Upper lobe of right lung (tissue), 1 donor: ENCODE results near the gene EHD2. TPM values are rescaled to one million over a fixed set of nuclear protein-coding genes. Genes with fewer than 3 reads are reported as not detected.
"Not testable (repeated sequence)": the region's sequence is repeated elsewhere in the genome, so short reads cannot be mapped to it uniquely, and the experiment has no call there.

Experiments
- ATAC-seq: fragments of 200-7000 bp; cut with Tn5 transposase; one replicate; pipeline ENCODE4 v1.9.1; 2020; ENCODE audit warnings: mild to moderate bottlenecking, moderate library complexity
- DNase-seq: peaks from one replicate; pipeline ENCODE4 v3.0.0-alpha.2; 2020
- H3K27ac ChIP-seq: fragments of 200-600 bp; one replicate; pipeline ENCODE4 v1.8.0; 2022
- H3K27me3 ChIP-seq: fragments of 200-600 bp; one replicate; pipeline ENCODE4 v1.8.0; 2022; ENCODE audit warnings: mild to moderate bottlenecking
- H3K36me3 ChIP-seq: fragments of 200-600 bp; one replicate; pipeline ENCODE4 v1.8.0; 2022
- H3K4me1 ChIP-seq: fragments of 200-600 bp; one replicate; pipeline ENCODE4 v1.8.0; 2022
- H3K4me3 ChIP-seq: fragments of 200-600 bp; one replicate; pipeline ENCODE4 v1.8.0; 2022; ENCODE audit warnings: mild to moderate bottlenecking
- H3K9me3 ChIP-seq: fragments of 200-600 bp; one replicate; pipeline ENCODE4 v1.8.0; 2022
- intact Hi-C: fragments of 100-400 bp; cut with DNase I; formaldehyde crosslinking; loops from one replicate; pipeline ENCODE4 v1.11.0; 2022
- total RNA-seq: library from RNA; stranded (reverse); fragmentation: NEBNext Ultra II Directional; extraction: Animal tissue kit (Norgen Biotek cat#: 25700); gene quantifications from one replicate; pipeline ENCODE4 v1.2.1, GENCODE V29; 2021
- TF ChIP-seq, protein P1 (sequence below): fragments of 200-600 bp; IDR thresholded peaks from one replicate; pipeline ENCODE4 v1.8.0; 2022; ENCODE audit warnings: antibody characterized with exemption
- donor health status: DM: no; HTN: yes; CAD: no; lungs with severe emphysema.

EHD2 gene
- total RNA-seq, 1 donor from 2014 or later: 210 TPM

GRCh38 chr19:47719047-47719859 is 6.0 kb downstream of the EHD2 start:
- Histone ChIP-seq H3K4me1 (peaks cover 42% of the 10 kb centered on the region), H3K27ac (peak overlapping the region; percentile 81), H3K27me3 (no peaks in the 10 kb centered on the region), H3K4me3 (peak overlapping the region; percentile 26), H3K36me3 (peaks cover 18% of the 10 kb centered on the region), H3K9me3 (no peaks in the 10 kb centered on the region)
- intact Hi-C loops: no loop called here
- TF ChIP-seq, protein P1, sequence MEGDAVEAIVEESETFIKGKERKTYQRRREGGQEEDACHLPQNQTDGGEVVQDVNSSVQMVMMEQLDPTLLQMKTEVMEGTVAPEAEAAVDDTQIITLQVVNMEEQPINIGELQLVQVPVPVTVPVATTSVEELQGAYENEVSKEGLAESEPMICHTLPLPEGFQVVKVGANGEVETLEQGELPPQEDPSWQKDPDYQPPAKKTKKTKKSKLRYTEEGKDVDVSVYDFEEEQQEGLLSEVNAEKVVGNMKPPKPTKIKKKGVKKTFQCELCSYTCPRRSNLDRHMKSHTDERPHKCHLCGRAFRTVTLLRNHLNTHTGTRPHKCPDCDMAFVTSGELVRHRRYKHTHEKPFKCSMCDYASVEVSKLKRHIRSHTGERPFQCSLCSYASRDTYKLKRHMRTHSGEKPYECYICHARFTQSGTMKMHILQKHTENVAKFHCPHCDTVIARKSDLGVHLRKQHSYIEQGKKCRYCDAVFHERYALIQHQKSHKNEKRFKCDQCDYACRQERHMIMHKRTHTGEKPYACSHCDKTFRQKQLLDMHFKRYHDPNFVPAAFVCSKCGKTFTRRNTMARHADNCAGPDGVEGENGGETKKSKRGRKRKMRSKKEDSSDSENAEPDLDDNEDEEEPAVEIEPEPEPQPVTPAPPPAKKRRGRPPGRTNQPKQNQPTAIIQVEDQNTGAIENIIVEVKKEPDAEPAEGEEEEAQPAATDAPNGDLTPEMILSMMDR: no peak
- peak; percentile 80 for DNase-seq
- peak; percentile 73 for ATAC-seq

DNA sequence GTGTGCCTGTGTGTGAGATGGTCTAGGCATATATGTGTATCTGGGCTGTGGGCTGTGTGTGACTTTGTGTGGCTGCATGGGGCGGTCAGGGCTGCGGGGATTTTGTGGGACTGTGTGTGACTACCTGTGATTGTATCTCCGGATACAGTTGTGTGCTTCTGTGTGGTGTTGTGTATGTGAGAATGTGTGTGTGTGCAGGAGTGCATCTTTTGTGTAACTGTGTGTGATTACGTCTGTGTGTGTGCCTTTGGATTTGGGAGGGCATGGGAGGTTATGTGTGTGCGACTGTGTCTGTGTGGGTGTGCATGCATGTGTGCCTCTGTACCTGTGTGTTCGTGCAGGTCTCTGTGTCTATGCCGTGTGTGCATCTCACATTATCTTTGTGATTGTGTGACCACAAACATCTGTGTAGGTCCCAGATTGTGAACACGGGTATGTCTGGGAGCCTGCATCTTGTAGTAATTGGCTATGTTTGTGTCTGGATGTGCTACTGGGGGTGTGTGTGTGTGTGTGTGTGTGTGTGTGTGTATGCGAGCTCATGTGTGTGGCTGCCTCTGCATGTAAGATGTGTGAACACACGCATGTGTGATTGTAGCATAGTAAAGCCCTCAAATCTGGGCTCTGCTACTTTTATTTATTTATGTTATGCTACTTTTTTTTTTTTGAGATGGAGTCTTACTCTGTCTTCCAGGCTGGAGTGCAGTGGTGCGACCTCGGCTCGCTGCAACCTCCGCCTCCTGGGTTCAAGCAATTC is 7.6 kb downstream of the EHD2 start:
- ATAC-seq (no peak), DNase-seq (no peak)
- TF ChIP-seq, protein P1: no peak
- H3K9me3 ChIP-seq: no peaks in the 10 kb centered on the region
- peaks cover 21% of the 10 kb centered on the region for H3K36me3 ChIP-seq
- intact Hi-C loops: no loop called here
- H3K27ac ChIP-seq: peak overlapping the region; percentile 81
- no peaks in the 10 kb centered on the region for H3K27me3 ChIP-seq
- peaks cover 48% of the 10 kb centered on the region for H3K4me1 ChIP-seq
- H3K4me3 ChIP-seq: no peak overlapping the region

- peaks cover 61% of the 10 kb centered on the region for H3K4me1 ChIP-seq
- H3K4me3 ChIP-seq: peak overlapping the region; percentile 31
- ATAC-seq: peak; percentile 48
Measured at GRCh38 chr19:47723581-47723940, 10.3 kb downstream of the EHD2 start.

GRCh38 chr19:47725759-47726401 is 12.7 kb downstream of the EHD2 start:
- intact Hi-C loops: no loop called here
- ATAC-seq: peak; percentile 76

More at GRCh38 chr19:47723581-47723940, 10.3 kb downstream of the EHD2 start:
- H3K36me3 ChIP-seq: peaks cover 22% of the 10 kb centered on the region
- intact Hi-C loops: no loop called here
- DNase-seq: peak; percentile 82
- TF ChIP-seq, protein P1: no peak
- H3K27ac ChIP-seq: peak overlapping the region; percentile 63
- H3K27me3 ChIP-seq: no peaks in the 10 kb centered on the region
- no peaks in the 10 kb centered on the region for H3K9me3 ChIP-seq

DNA sequence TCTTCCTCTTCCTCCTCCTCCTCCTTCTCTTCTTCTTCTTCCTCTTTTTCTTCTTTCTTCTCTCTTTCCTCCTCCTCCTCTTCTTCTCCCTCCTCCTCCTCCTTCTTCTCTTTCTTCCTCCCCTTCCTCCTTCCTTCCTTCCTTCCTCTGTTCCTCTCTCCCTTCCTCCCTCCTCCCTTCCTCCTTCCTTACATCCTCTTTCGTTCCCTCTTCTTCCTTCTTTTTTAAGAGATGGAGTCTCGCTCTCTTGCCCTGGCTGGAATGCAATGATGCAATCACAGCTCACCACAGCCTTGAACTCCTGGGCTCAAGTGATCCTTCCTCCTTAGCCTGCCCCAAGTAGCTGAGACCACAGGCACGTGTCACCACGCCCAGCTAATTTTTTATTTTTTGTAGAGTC is 13.2 kb downstream of the EHD2 start:
- intact Hi-C loops: no loop called here
- Histone ChIP-seq H3K36me3 (peaks cover 27% of the 10 kb centered on the region), H3K27me3 (no peaks in the 10 kb centered on the region), H3K4me3 (no peak overlapping the region), H3K9me3 (no peaks in the 10 kb centered on the region), H3K27ac (peak overlapping the region; percentile 60), H3K4me1 (peaks cover 69% of the 10 kb centered on the region)
- TF ChIP-seq, protein P1: no peak
- ATAC-seq (no peak), DNase-seq (no peak)

More at GRCh38 chr19:47725759-47726401, 12.7 kb downstream of the EHD2 start:
- Histone ChIP-seq H3K36me3 (peaks cover 27% of the 10 kb centered on the region), H3K27ac (peak overlapping the region; percentile 60), H3K9me3 (no peaks in the 10 kb centered on the region), H3K27me3 (no peaks in the 10 kb centered on the region), H3K4me1 (peaks cover 69% of the 10 kb centered on the region), H3K4me3 (no peak overlapping the region)
- TF ChIP-seq, protein P1: no peak
- peak; percentile 95 for DNase-seq

GRCh38 chr19:47728295-47728694 is 15.1 kb downstream of the EHD2 start:
- H3K9me3 ChIP-seq, H3K27me3 ChIP-seq, ATAC-seq, H3K4me3 ChIP-seq, DNase-seq, intact Hi-C loops: not testable (repeated sequence)
- Histone ChIP-seq H3K36me3 (peaks cover 41% of the 10 kb centered on the region), H3K27ac (peak overlapping the region; percentile 85), H3K4me1 (peaks cover 64% of the 10 kb centered on the region)
